HepG2 (cell line): Measurements from ENCODE around the gene TTBK1. TPM values are rescaled to one million over a fixed set of nuclear protein-coding genes. Genes with fewer than 3 reads are reported as not detected.

ENCODE experiments used
- ATAC-seq: fragments of 200-7000 bp; cut with Tn5 transposase; 3 replicates; pipeline ENCODE4 v1.9.1; 2020; ENCODE audit warnings: mild to moderate bottlenecking, moderate library complexity
- BruUV-seq: library from RNA; stranded (reverse); fragments of 400-500 nt; replicated peaks from 2 replicates; lab custom pipeline; 2021; lab: Mats Ljungman, UMichigan
- CTCF ChIA-PET: fragments of 300-600 bp; formaldehyde crosslinking; extraction: SDS; loops from one replicate; lab custom pipeline; 2021; ENCODE audit warnings: low total read pairs, inconsistent platforms, low intra/inter-chr PET ratio; lab: Yijun Ruan, JAX
- POLR2A ChIA-PET: fragments of 350-600 bp; sonication (Branson Sonifier 250); formaldehyde crosslinking; loops from one replicate; lab custom pipeline; 2020; ENCODE audit warnings: antibody characterized with exemption, inconsistent platforms; lab: Yijun Ruan, JAX
- DNase-seq: peaks from one replicate; pipeline ENCODE4 v3.0.0-alpha.2; 2015; ENCODE audit warnings: low spot score
- FAIRE-seq: peaks from 3 replicates; lab custom pipeline; 2011; peaks lifted over from hg19 to GRCh38; lab: Jason Lieb, UNC
- H2AFZ ChIP-seq: one replicate; pipeline ENCODE4 v1.6.1; 2011; ENCODE audit warnings: low read length, inconsistent platforms
- H3K27ac ChIP-seq: fragments of 300-600 bp; 3 replicates; pipeline ENCODE4 v1.8.0; 2011; ENCODE audit warnings: mixed run types, mild to moderate bottlenecking, mixed read lengths, low read length, inconsistent platforms; ENCODE audit not compliant: insufficient read depth; ENCODE audit errors: extremely low read length
- H3K27me3 ChIP-seq, 2 experiments: fragments of 200-600 bp in 1 of 2; 2 replicates in 1 of 2; 3 replicates in 1 of 2; pipeline versions ENCODE4 v1.6.0 to v1.8.0; 2011; ENCODE audit warnings: low read length in 2 of 2, mild to moderate bottlenecking in 2 of 2, moderate library complexity in 2 of 2, inconsistent platforms in 1 of 2; ENCODE audit not compliant: insufficient read depth in 2 of 2, control insufficient read depth in 1 of 2
- H3K36me3 ChIP-seq, 2 experiments: fragments of 200-600 bp in 1 of 2; replicated peaks in 1 of 2; 2 replicates in 1 of 2; 3 replicates in 1 of 2; pipeline versions ENCODE4 v1.5.1 to v1.8.0; 2011; ENCODE audit warnings: low read length in 2 of 2, inconsistent platforms in 1 of 2; ENCODE audit not compliant: insufficient read depth in 2 of 2, control insufficient read depth in 1 of 2
- H3K4me1 ChIP-seq: 2 replicates; pipeline ENCODE4 v1.5.1; 2012; ENCODE audit warnings: low read length, inconsistent platforms; ENCODE audit not compliant: insufficient read depth
- H3K4me2 ChIP-seq: 2 replicates; pipeline ENCODE4 v1.6.0; 2011; ENCODE audit warnings: low read depth, low read length, inconsistent platforms
- H3K4me3 ChIP-seq, 3 experiments: fragments of 200-600 bp in 1 of 3; sonication (generic), shearing (Covaris generic) in 1 of 3; replicated peaks in 1 of 3; 2 replicates each; pipeline ENCODE4 v1.5.1; 2011 to 2016; ENCODE audit warnings: low read length in 3 of 3, inconsistent platforms in 2 of 3, low read depth in 2 of 3, mild to moderate bottlenecking in 2 of 3, control low read depth in 1 of 3, mixed read lengths in 1 of 3; ENCODE audit not compliant: insufficient read depth in 1 of 3
- H3K79me2 ChIP-seq: one replicate; pipeline ENCODE4 v1.6.1; 2011; ENCODE audit warnings: low read length, inconsistent platforms; ENCODE audit not compliant: insufficient read depth
- H3K9ac ChIP-seq: 2 replicates; pipeline ENCODE4 v1.6.0; 2011; ENCODE audit warnings: mild to moderate bottlenecking, low read depth, low read length, inconsistent platforms; ENCODE audit not compliant: insufficient read depth
- H3K9me3 ChIP-seq: 2 replicates; pipeline ENCODE4 v1.5.1; 2012; ENCODE audit warnings: mild to moderate bottlenecking, low read length
- H4K20me1 ChIP-seq: 2 replicates; pipeline ENCODE4 v1.6.0; 2011; ENCODE audit warnings: inconsistent platforms, mild to moderate bottlenecking, low read length, moderate library complexity; ENCODE audit not compliant: insufficient read depth
- BCL3 ChIP-seq: sonication (generic); formaldehyde crosslinking; IDR thresholded peaks from 2 replicates; pipeline ENCODE4 v1.5.1; 2020; ENCODE audit warnings: mild to moderate bottlenecking, missing genetic modification reagents, moderate library complexity
- DPF2 ChIP-seq: sonication (generic); formaldehyde crosslinking; IDR thresholded peaks from 2 replicates; pipeline ENCODE4 v1.4.0; 2020; ENCODE audit warnings: mild to moderate bottlenecking, low read depth, missing genetic modification reagents, borderline replicate concordance
- FOXC1 ChIP-seq: sonication (generic); formaldehyde crosslinking; IDR thresholded peaks from 2 replicates; pipeline ENCODE4 v1.8.0; 2022; ENCODE audit warnings: mild to moderate bottlenecking, missing genetic modification reagents, borderline replicate concordance
- HCFC1 ChIP-seq: fragments of 150-350 bp; IDR thresholded peaks from 2 replicates; pipeline ENCODE4 v1.6.1; 2014; ENCODE audit warnings: low read depth, low read length
- HIVEP1 ChIP-seq: sonication (generic); formaldehyde crosslinking; IDR thresholded peaks from 2 replicates; pipeline ENCODE4 v1.4.0; 2020; ENCODE audit warnings: mild to moderate bottlenecking, missing genetic modification reagents
- HNRNPLL ChIP-seq: fragments of 200-400 bp; formaldehyde crosslinking; IDR thresholded peaks from 2 replicates; pipeline ENCODE4 v1.6.1; 2017; ENCODE audit warnings: mild to moderate bottlenecking, low read depth, low read length; ENCODE audit not compliant: poor library complexity, severe bottlenecking
- LCORL ChIP-seq, 2 experiments: fragments of 450-650 bp in 1 of 2; sonication (generic) in 1 of 2; formaldehyde crosslinking in 1 of 2; IDR thresholded peaks; 2 replicates each; pipeline versions ENCODE4 v1.5.0 to v1.6.1; 2017 to 2020; ENCODE audit warnings: antibody characterized with exemption in 1 of 2, missing genetic modification reagents in 1 of 2
- PBX2 ChIP-seq: IDR thresholded peaks from 2 replicates; pipeline ENCODE4 v1.6.1; 2016; ENCODE audit warnings: control low read depth
- REL ChIP-seq: sonication (generic); formaldehyde crosslinking; conservative IDR thresholded peaks from 2 replicates; pipeline ENCODE4 v1.8.0; 2022; ENCODE audit warnings: mild to moderate bottlenecking, missing genetic modification reagents, moderate library complexity
- SCMH1 ChIP-seq: sonication (generic); formaldehyde crosslinking; IDR thresholded peaks from 2 replicates; pipeline ENCODE4 v1.9.0; 2021; ENCODE audit warnings: missing genetic modification reagents, mild to moderate bottlenecking, borderline replicate concordance
- STAG1 ChIP-seq: sonication (generic); formaldehyde crosslinking; IDR thresholded peaks from 2 replicates; pipeline ENCODE4 v1.4.0; 2020; ENCODE audit warnings: missing genetic modification reagents
- ZBTB33 ChIP-seq: sonication (generic); formaldehyde crosslinking; IDR thresholded peaks from 2 replicates; pipeline ENCODE4 v1.4.0; 2020; ENCODE audit warnings: missing genetic modification reagents
- ZBTB7A ChIP-seq: sonication (generic); formaldehyde crosslinking; IDR thresholded peaks from 2 replicates; pipeline ENCODE4 v1.8.0; 2022; ENCODE audit warnings: mild to moderate bottlenecking, missing genetic modification reagents
- ZNF260 ChIP-seq: sonication (generic); formaldehyde crosslinking; IDR thresholded peaks from 2 replicates; pipeline ENCODE4 v1.4.0; 2020; ENCODE audit warnings: missing genetic modification reagents, low read depth, mild to moderate bottlenecking, borderline replicate concordance
- ZNF550 ChIP-seq: sonication (generic); formaldehyde crosslinking; IDR thresholded peaks from 2 replicates; pipeline ENCODE4 v1.4.0; 2020; ENCODE audit warnings: mild to moderate bottlenecking, missing genetic modification reagents, borderline replicate concordance
- ZNF747 ChIP-seq: sonication (generic); formaldehyde crosslinking; IDR thresholded peaks from 2 replicates; pipeline ENCODE4 v1.8.1; 2023; ENCODE audit warnings: missing genetic modification reagents, mild to moderate bottlenecking, borderline replicate concordance
- WGBS: methylation state at CpG from one replicate; pipeline ENCODE4 v1.1.6; 2017; ENCODE audit warnings: low lambda C conversion rate; 5-methylcytosine and 5-hydroxymethylcytosine counted together
- in situ Hi-C: cut with HindIII; loops from 2 replicates; pipeline ENCODE4 v1.10.0; 2017; ENCODE audit warnings: low pct_unique_long_range_greater_than_20kb; ENCODE audit not compliant: extremely low pct_ligation_motif_present
- intact Hi-C: fragments of 100-400 bp; cut with micrococcal nuclease; formaldehyde crosslinking; loops from one replicate; pipeline ENCODE4 v1.10.0; 2022; ENCODE audit not compliant: unreplicated experiment
- polyA plus RNA-seq, 8 experiments: library from polyadenylated mRNA; depleted of rRNA in 3 of 8; stranded (reverse) in 7 of 8; unstranded in 1 of 8; fragments of >200 nt; fragmentation: Illumina TruSeq in 4 of 8; extraction: Trizol in 4 of 8; gene quantifications; 2 replicates each; pipeline versions ENCODE4 v1.2.1 to v1.2.3, GENCODE V29; 2011 to 2016; ENCODE audit warnings: low read depth in 4 of 8, missing spikeins in 1 of 8, mixed read lengths in 1 of 8; ENCODE audit not compliant: insufficient read depth in 1 of 8
- total RNA-seq, 5 experiments: library from RNA; depleted of rRNA; stranded (reverse); fragments of >200 nt; fragmentation: Illumina TruSeq; extraction: Trizol; gene quantifications; 2 replicates each; pipeline ENCODE4 v1.2.3, GENCODE V29; 2016; ENCODE audit warnings: low read depth in 1 of 5

Gene TTBK1
- total and polyA plus RNA-seq, 2 of the 13 experiments (the other 11 are each of a cell fraction or from before 2014, with no cell fraction given) = 0.24 to 0.33 TPM

GRCh38 chr6:43299338-43300293 lies 56.3 kb downstream of the TTBK1 start:
- H3K4me2 ChIP-seq = peak overlapping the region; percentile 71
- peak overlapping the region in 1 of 3 experiments; percentile 61; a peak in 3 of 6 replicates for H3K4me3 ChIP-seq
- H3K36me3 ChIP-seq = no peaks in the 10 kb centered on the region; a peak in 1 of 5 replicates
- peaks cover 57% of the 10 kb centered on the region for H3K4me1 ChIP-seq
- FAIRE-seq (no peak), ATAC-seq (no peak), DNase-seq (no peak)
- intact Hi-C loops = no loop called here
- ChIA-PET CTCF (interaction anchor here (1.2 kb wide), 1 partner anchor 35 kb away, joined by 3 read pairs; no protein-coding TSS in a partner anchor), POLR2A (interaction anchor here (1.1 to 5.2 kb wide), 10 partner anchors 8 to 33 kb away, joined by 3 to 67 read pairs (median 13); partner anchors contain the start of gene CRIP3)
- no peaks in the 10 kb centered on the region for H4K20me1 ChIP-seq
- H3K27ac ChIP-seq = peak overlapping the region; percentile 70
- no peaks in the 10 kb centered on the region for H3K9me3 ChIP-seq
- H2AFZ ChIP-seq = no peak overlapping the region
- WGBS = 89% methylated on average over 18 of the region's 18 CpGs
- in situ Hi-C loops = no loop called here
- H3K9ac ChIP-seq = peak overlapping the region; percentile 53; the same call in 1 of the 2 replicates
- no peaks in the 10 kb centered on the region for H3K79me2 ChIP-seq
- BruUV-seq = no TSS peak
- H3K27me3 ChIP-seq = no peaks in the 10 kb centered on the region
- TF ChIP-seq HNRNPLL (no peak), HIVEP1 (0 out of 2 replicates have a peak, but pooled peaks have one; percentile 42), ZBTB7A (no peak), HCFC1 (no peak), PBX2 (CRISPR knock-in tag) (no peak), DPF2 (CRISPR knock-in tag) (no peak), STAG1 (CRISPR knock-in tag) (peak; percentile 39; the same call in 1 of the 2 replicates), FOXC1 (CRISPR knock-in tag) (0 out of 2 replicates have a peak, but pooled peaks have one; percentile 53), ZNF260 (no peak), REL (CRISPR knock-in tag) (no peak), SCMH1 (CRISPR knock-in tag) (no peak), BCL3 (CRISPR knock-in tag) (no peak), ZNF747 (CRISPR knock-in tag) (no peak), LCORL (IDR thresholded peaks at IDR 0.05) (no peak), LCORL (CRISPR knock-in tag; IDR thresholded peaks at IDR 0.05) (0 out of 2 replicates have a peak, but pooled peaks have one; percentile 17), ZNF550 (CRISPR knock-in tag) (no peak), ZBTB33 (CRISPR knock-in tag) (no peak)
